SK-N-SH (cell line): ENCODE measurements around the gene MCRIP2. TPM values are rescaled to one million over a fixed set of nuclear protein-coding genes. Genes with fewer than 3 reads are reported as not detected.

Experiments used
- CTCF ChIA-PET: fragments of 300-600, 350-600 bp; formaldehyde crosslinking; extraction: SDS; loops from one replicate; lab custom pipeline; 2021; lab: Yijun Ruan, JAX
- POLR2A ChIA-PET: fragments of 350-600 bp; sonication (Branson Sonifier 250); formaldehyde crosslinking; extraction: SDS; loops from one replicate; lab custom pipeline; 2020; ENCODE audit warnings: antibody characterized with exemption, inconsistent platforms; lab: Yijun Ruan, JAX
- DNase-seq: peaks from one replicate; pipeline ENCODE4 v3.0.0; 2012
- H2AFZ ChIP-seq: fragments of 200-600 bp; sonication (generic); 2 replicates; pipeline ENCODE4 v1.8.1; 2016; ENCODE audit warnings: antibody characterized with exemption, mild to moderate bottlenecking, low read depth
- H3F3A ChIP-seq: fragments of 200-600 bp; sonication (generic); replicated peaks from 2 replicates; pipeline ENCODE3; 2016; ENCODE audit warnings: antibody characterized with exemption, mild to moderate bottlenecking; ENCODE audit not compliant: insufficient read depth
- H3K27ac ChIP-seq, 2 experiments: fragments of 200-500 bp in 1 of 2; fragments of 200-600 bp in 1 of 2; sonication (Bioruptor generic) in 1 of 2; sonication (generic), shearing (Covaris generic) in 1 of 2; 2 replicates each; pipeline versions ENCODE4 v1.5.1 to v1.6.1; 2014 to 2016; ENCODE audit warnings: low read depth in 2 of 2, inconsistent platforms in 1 of 2, low read length in 1 of 2, mild to moderate bottlenecking in 1 of 2, mixed read lengths in 1 of 2
- H3K27me3 ChIP-seq: fragments of 200-600 bp; sonication (generic), shearing (Covaris generic); 2 replicates; pipeline ENCODE4 v1.6.1; 2016; ENCODE audit warnings: mixed run types; ENCODE audit not compliant: insufficient read depth
- H3K36me3 ChIP-seq, 2 experiments: fragments of 200-500 bp in 1 of 2; fragments of 200-600 bp in 1 of 2; sonication (Bioruptor generic) in 1 of 2; sonication (generic) in 1 of 2; replicated peaks in 1 of 2; 2 replicates each; pipeline versions ENCODE3 to v1.5.1; 2014 to 2016; ENCODE audit warnings: low read length in 1 of 2, mild to moderate bottlenecking in 1 of 2; ENCODE audit not compliant: insufficient read depth in 2 of 2, control insufficient read depth in 1 of 2
- H3K4me1 ChIP-seq, 2 experiments: fragments of 200-500 bp in 1 of 2; fragments of 200-600 bp in 1 of 2; sonication (Bioruptor generic) in 1 of 2; sonication (generic), shearing (Covaris generic) in 1 of 2; 2 replicates each; pipeline versions ENCODE4 v1.5.1 to v1.6.1; 2014 to 2016; ENCODE audit warnings: low read depth in 1 of 2, low read length in 1 of 2, mixed run types in 1 of 2; ENCODE audit not compliant: insufficient read depth in 2 of 2, control insufficient read depth in 1 of 2
- H3K4me2 ChIP-seq: fragments of 200-600 bp; sonication (generic), shearing (Covaris generic); 2 replicates; pipeline ENCODE4 v1.6.1; 2017; ENCODE audit warnings: mixed run types
- H3K4me3 ChIP-seq, 2 experiments: fragments of 200-500 bp in 1 of 2; fragments of 200-600 bp in 1 of 2; sonication (Bioruptor generic) in 1 of 2; sonication (generic), shearing (Covaris generic) in 1 of 2; 2 replicates each; pipeline versions ENCODE4 v1.5.1 to v1.8.1; 2014 to 2016; ENCODE audit warnings: low read depth in 2 of 2, inconsistent platforms in 1 of 2, low read length in 1 of 2, mild to moderate bottlenecking in 1 of 2, mixed read lengths in 1 of 2, moderate library complexity in 1 of 2
- H3K79me2 ChIP-seq: fragments of 200-600 bp; sonication (generic); 2 replicates; pipeline ENCODE4 v1.8.1; 2017; ENCODE audit warnings: mild to moderate bottlenecking; ENCODE audit not compliant: insufficient read depth
- H3K9ac ChIP-seq: fragments of 200-600 bp; sonication (generic); 2 replicates; pipeline ENCODE4 v1.6.1; 2017; ENCODE audit warnings: mixed run types
- H3K9me2 ChIP-seq: fragments of 200-600 bp; sonication (generic); 2 replicates; pipeline ENCODE4 v1.6.1; 2017; ENCODE audit warnings: mixed run types
- H3K9me3 ChIP-seq: fragments of 200-600 bp; sonication (generic); 2 replicates; pipeline ENCODE4 v1.6.1; 2017; ENCODE audit warnings: mixed run types, mild to moderate bottlenecking, moderate library complexity
- H4K20me1 ChIP-seq: fragments of 200-600 bp; sonication (generic); 2 replicates; pipeline ENCODE4 v1.6.1; 2017; ENCODE audit warnings: mild to moderate bottlenecking, mixed run types; ENCODE audit not compliant: insufficient read depth
- EP300 ChIP-seq, 2 experiments: IDR thresholded peaks; 2 replicates each; pipeline versions ENCODE4 v1.4.0 to v1.6.1; 2012; ENCODE audit warnings: borderline replicate concordance in 1 of 2, low read depth in 1 of 2, low read length in 1 of 2
- GABPA ChIP-seq: IDR thresholded peaks from 2 replicates; pipeline ENCODE4 v1.4.0; 2012; ENCODE audit warnings: low read depth, mild to moderate bottlenecking
- POLR2AphosphoS5 ChIP-seq: IDR thresholded peaks from 2 replicates; pipeline ENCODE4 v1.6.1; 2012; ENCODE audit warnings: low read depth, low read length
- RAD21 ChIP-seq: IDR thresholded peaks from 2 replicates; pipeline ENCODE4 v1.6.1; 2012; ENCODE audit warnings: mild to moderate bottlenecking, low read length
- RFX5 ChIP-seq: IDR thresholded peaks from 2 replicates; pipeline ENCODE4 v1.6.1; 2012; ENCODE audit warnings: mild to moderate bottlenecking, improper control_type of control experiment, low read length
- SMC3 ChIP-seq: IDR thresholded peaks from 2 replicates; pipeline ENCODE4 v1.6.1; 2012; ENCODE audit warnings: low read depth, low read length, improper control_type of control experiment
- USF1 ChIP-seq: IDR thresholded peaks from 2 replicates; pipeline ENCODE4 v1.4.0; 2012; ENCODE audit warnings: low read depth, borderline replicate concordance
- WGBS: methylation state at CpG from one replicate; pipeline ENCODE4 v1.1.6; 2017; ENCODE audit warnings: low lambda C conversion rate; 5-methylcytosine and 5-hydroxymethylcytosine counted together
- polyA plus RNA-seq, 3 experiments: library from polyadenylated mRNA; depleted of rRNA; stranded (reverse); fragments of >200 nt; gene quantifications; 2 replicates each; pipeline ENCODE4 v1.2.3, GENCODE V29; 2012
- TF ChIP-seq, protein P1 (sequence below): IDR thresholded peaks from 2 replicates; pipeline ENCODE4 v1.4.0; 2012; ENCODE audit warnings: low read depth

Gene MCRIP2
- polyA plus RNA-seq, 1 of the 3 experiments (the other 2 are of a cell fraction) = 36.9 TPM

DNA sequence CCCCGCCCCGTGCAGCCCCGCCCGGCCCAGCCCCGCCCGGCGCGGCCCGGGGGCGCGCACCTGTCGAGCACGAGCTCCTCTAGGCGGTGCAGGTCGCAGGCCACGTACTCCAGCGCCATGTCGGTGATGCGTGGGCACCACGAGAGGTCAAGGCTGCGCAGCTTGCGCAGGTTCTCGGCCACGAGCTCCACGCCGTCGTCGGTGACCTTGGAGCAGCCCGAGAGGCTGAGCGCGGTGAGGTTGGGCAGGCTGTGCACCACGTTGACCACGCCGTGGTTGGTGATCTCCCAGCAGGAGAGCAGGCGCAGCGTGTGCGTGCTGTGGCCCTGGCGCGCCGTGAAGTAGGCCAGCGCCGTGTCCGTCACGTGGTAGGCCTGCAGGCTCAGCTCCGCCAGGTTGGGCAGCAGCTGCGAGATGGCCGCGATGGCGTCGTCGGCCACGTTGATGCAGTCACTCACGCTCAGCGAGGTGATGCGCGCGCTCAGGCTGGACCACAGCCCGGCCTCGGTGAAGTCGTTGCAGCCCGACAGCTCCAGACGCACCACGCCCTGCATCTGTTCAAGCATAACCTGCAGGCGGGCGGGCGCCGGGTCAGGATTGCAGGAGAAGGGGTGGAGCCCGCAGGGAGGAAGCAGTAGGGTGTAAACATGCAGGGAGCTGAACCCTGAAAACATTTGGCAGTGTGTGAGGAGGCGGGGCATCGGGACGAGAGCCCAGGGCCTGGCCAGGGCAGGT is 53.9 kb downstream of the MCRIP2 start:
- no peak for TF ChIP-seq RFX5
- TF ChIP-seq, protein P1, sequence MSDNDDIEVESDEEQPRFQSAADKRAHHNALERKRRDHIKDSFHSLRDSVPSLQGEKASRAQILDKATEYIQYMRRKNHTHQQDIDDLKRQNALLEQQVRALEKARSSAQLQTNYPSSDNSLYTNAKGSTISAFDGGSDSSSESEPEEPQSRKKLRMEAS = no peak
- no peak for TF ChIP-seq SMC3
- no peak for TF ChIP-seq USF1
- TF ChIP-seq POLR2AphosphoS5 = no peak
- no peak for TF ChIP-seq RAD21
- no peak for TF ChIP-seq GABPA
- TF ChIP-seq EP300 (IDR thresholded peaks at IDR 0.05; ENCODE audit: borderline replicate concordance in 1 of 2, low read depth in 1 of 2, low read length in 1 of 2) = no peak
- TF ChIP-seq, all 33 proteins: peak for 0
- no peaks in the 10 kb centered on the region for H3K27me3 ChIP-seq
- 78% methylated on average over 52 of the region's 71 CpGs for WGBS
- no peak overlapping the region for H3K4me3 ChIP-seq
- H3K36me3 ChIP-seq = peaks cover 0 to 2% of the 10 kb centered on the region in 2 experiments
- H3K79me2 ChIP-seq = peaks cover 22% of the 10 kb centered on the region
- no peak overlapping the region for H3K4me2 ChIP-seq
- no peak overlapping the region for H3K27ac ChIP-seq
- no peak overlapping the region for H3K9ac ChIP-seq
- no peak for DNase-seq
- CTCF ChIA-PET = no interaction called here
- H3K9me2 ChIP-seq = no peaks in the 10 kb centered on the region
- peaks cover 18% of the 10 kb centered on the region for H4K20me1 ChIP-seq
- peaks cover 20% of the 10 kb centered on the region for H3F3A ChIP-seq
- no peaks in the 10 kb centered on the region for H3K9me3 ChIP-seq
- no peaks in the 10 kb centered on the region for H3K4me1 ChIP-seq
- no peak overlapping the region for H2AFZ ChIP-seq
- POLR2A ChIA-PET = no interaction called here

Other genes starting within 250 kb of the MCRIP2 start
- 417 and 509 TPM in 2 replicates for gene NME4, start 244.6 kb upstream of the MCRIP2 start, polyA plus RNA-seq (2012; rRNA removed)
- gene DECR2, start 239.9 kb upstream of the MCRIP2 start, polyA plus RNA-seq (2012; rRNA removed) = 53.0 and 56.6 TPM in 2 replicates
- 20.5 and 24.8 TPM in 2 replicates for gene RAB11FIP3, start 216.2 kb upstream of the MCRIP2 start, polyA plus RNA-seq (2012; rRNA removed)
- gene CAPN15, start 114.1 kb upstream of the MCRIP2 start, polyA plus RNA-seq (2012; rRNA removed) = 19.5 and 22.9 TPM in 2 replicates
- not detected in 2 replicates for gene PRR35, start 81.4 kb upstream of the MCRIP2 start, polyA plus RNA-seq (2012; rRNA removed)
- gene NHLRC4, start 74.8 kb upstream of the MCRIP2 start, polyA plus RNA-seq (2012; rRNA removed) = 0.69 and 0.70 TPM in 2 replicates
- gene PIGQ, start 71.9 kb upstream of the MCRIP2 start, polyA plus RNA-seq (2012; rRNA removed) = 38.7 and 41.0 TPM in 2 replicates
- 12.1 and 13.0 TPM in 2 replicates for gene RAB40C, start 51.8 kb upstream of the MCRIP2 start, polyA plus RNA-seq (2012; rRNA removed)
- 0.10 and 0.16 TPM in 2 replicates for gene WFIKKN1, start 10.8 kb upstream of the MCRIP2 start, polyA plus RNA-seq (2012; rRNA removed)
- 158 and 167 TPM in 2 replicates for gene METTL26, start 5.5 kb upstream of the MCRIP2 start, polyA plus RNA-seq (2012; rRNA removed)
- gene WDR90, start 7.5 kb downstream of the MCRIP2 start, polyA plus RNA-seq (2012; rRNA removed) = 30.5 and 32.0 TPM in 2 replicates
- gene RHOT2, start 26.3 kb downstream of the MCRIP2 start, polyA plus RNA-seq (2012; rRNA removed) = 229 and 255 TPM in 2 replicates
- 4.1 and 6.8 TPM in 2 replicates for gene RHBDL1, start 33.8 kb downstream of the MCRIP2 start, polyA plus RNA-seq (2012; rRNA removed)
- 268 and 323 TPM in 2 replicates for gene STUB1, start 38.6 kb downstream of the MCRIP2 start, polyA plus RNA-seq (2012; rRNA removed)
- 49.2 and 67.0 TPM in 2 replicates for gene JMJD8, start 42.5 kb downstream of the MCRIP2 start, polyA plus RNA-seq (2012; rRNA removed)
- 5.0 and 6.4 TPM in 2 replicates for gene WDR24, start 48.6 kb downstream of the MCRIP2 start, polyA plus RNA-seq (2012; rRNA removed)
- gene FBXL16, start 64.0 kb downstream of the MCRIP2 start, polyA plus RNA-seq (2012; rRNA removed) = 17.7 and 19.8 TPM in 2 replicates
- 52.4 and 59.7 TPM in 2 replicates for gene METRN, start 73.3 kb downstream of the MCRIP2 start, polyA plus RNA-seq (2012; rRNA removed)
- 49.5 and 57.4 TPM in 2 replicates for gene ANTKMT, start 79.3 kb downstream of the MCRIP2 start, polyA plus RNA-seq (2012; rRNA removed)
- gene CCDC78, start 84.6 kb downstream of the MCRIP2 start, polyA plus RNA-seq (2012; rRNA removed) = 15.4 and 18.8 TPM in 2 replicates
- gene HAGHL, start 85.3 kb downstream of the MCRIP2 start, polyA plus RNA-seq (2012; rRNA removed) = 60.6 and 65.5 TPM in 2 replicates
- 14.4 TPM in 2 replicates for gene CIAO3, start 99.2 kb downstream of the MCRIP2 start, polyA plus RNA-seq (2012; rRNA removed)
- 0.02 and 0.19 TPM in 2 replicates for gene MSLN, start 118.9 kb downstream of the MCRIP2 start, polyA plus RNA-seq (2012; rRNA removed)
- gene RPUSD1, start 146.6 kb downstream of the MCRIP2 start, polyA plus RNA-seq (2012; rRNA removed) = 27.7 and 29.9 TPM in 2 replicates
- 17.7 and 18.0 TPM in 2 replicates for gene CHTF18, start 146.8 kb downstream of the MCRIP2 start, polyA plus RNA-seq (2012; rRNA removed)
- not detected in 2 replicates for gene GNG13, start 158.9 kb downstream of the MCRIP2 start, polyA plus RNA-seq (2012; rRNA removed)